Transverse colon (tissue), 4 donors: Measurements from ENCODE around the gene CCDC81. TPM values are rescaled to one million over a fixed set of nuclear protein-coding genes. Genes with fewer than 3 reads are reported as not detected.

Experiments
- DNase-seq: peaks from one replicate; pipeline ENCODE4 v3.0.0-alpha.2; 2019
- H3K27ac ChIP-seq, 4 donors: fragments of 200-600 bp; sonication (generic); 2 replicates each; pipeline ENCODE4 v1.5.1; 2016 to 2018; ENCODE audit warnings: inconsistent platforms in 4 of 4
- H3K27me3 ChIP-seq: fragments of 200-600 bp; sonication (generic); 2 replicates; pipeline ENCODE4 v1.5.1; 2017; ENCODE audit warnings: inconsistent platforms
- H3K36me3 ChIP-seq, 4 donors: fragments of 200-600 bp; sonication (generic); 2 replicates each; pipeline ENCODE4 v1.5.1; 2017 to 2019; ENCODE audit warnings: inconsistent platforms in 4 of 4
- H3K4me1 ChIP-seq, 4 donors: fragments of 200-600 bp; sonication (generic); 2 replicates each; pipeline ENCODE4 v1.5.1; 2017 to 2020; ENCODE audit warnings: inconsistent platforms in 4 of 4
- H3K4me3 ChIP-seq, 4 donors: fragments of 200-600 bp; sonication (generic); 1 replicate in 1 of 4; 2 replicates in 3 of 4; pipeline versions ENCODE4 v1.5.1 to v1.6.1; 2017 to 2019; ENCODE audit warnings: inconsistent platforms in 4 of 4
- H3K9me3 ChIP-seq, 2 donors: fragments of 200-600 bp; sonication (generic); 2 replicates each; pipeline ENCODE4 v1.5.1; 2017 to 2019; ENCODE audit warnings: inconsistent platforms in 2 of 2
- CTCF ChIP-seq, 5 experiments: fragments of 200-600 bp in 3 of 5; fragments of 450-650 bp in 2 of 5; sonication (generic) in 3 of 5; IDR thresholded peaks; 1 replicate in 2 of 5; 2 replicates in 3 of 5; pipeline ENCODE4 v1.5.1; 2016 to 2017; ENCODE audit warnings: antibody characterized with exemption in 5 of 5, inconsistent platforms in 3 of 5, mild to moderate bottlenecking in 2 of 5, moderate library complexity in 1 of 5
- EP300 ChIP-seq: sonication (generic); formaldehyde crosslinking; IDR thresholded peaks from one replicate; pipeline ENCODE4 v1.6.1; 2017; ENCODE audit warnings: antibody characterized with exemption, low read depth
- POLR2A ChIP-seq: fragments of 450-650 bp; IDR thresholded peaks from one replicate; pipeline ENCODE4 v1.6.1; 2016; ENCODE audit warnings: antibody characterized with exemption, mild to moderate bottlenecking, moderate library complexity
- POLR2AphosphoS5 ChIP-seq, 3 donors: sonication (generic); formaldehyde crosslinking; IDR thresholded peaks; one replicate each; pipeline ENCODE4 v1.6.1; 2016; ENCODE audit warnings: antibody characterized with exemption in 3 of 3
- WGBS, 2 donors: methylation state at CpG; one replicate each; pipeline ENCODE4 v1.1.5; 2018; ENCODE audit warnings: low coverage in 1 of 2; 5-methylcytosine and 5-hydroxymethylcytosine counted together
- in situ Hi-C, 4 donors: fragments of 200-750 bp; cut with MboI; loops; one replicate each; pipeline versions ENCODE4 v1.15.0 to v1.15.1; 2017; ENCODE audit warnings: low sequenced_read_pairs in 3 of 4, low pct_ligation_motif_present in 1 of 4, low pct_unique_long_range_greater_than_20kb in 1 of 4
- intact Hi-C: fragments of 100-400 bp; cut with DNase I; formaldehyde crosslinking; loops from one replicate; pipeline ENCODE4 v1.15.1; 2023; ENCODE audit warnings: low total_unique reads
- total RNA-seq, 4 donors: library from RNA; depleted of rRNA; stranded (reverse); fragments of >200 nt; gene quantifications; one replicate each; pipeline ENCODE4 v1.1.0, GENCODE V29; 2016

CCDC81 gene
- total RNA-seq, 4 donors from 2014 or later, result 0.41 to 0.64 TPM; not detected in 2

GRCh38 chr11:86440843-86441242 is 66.2 kb downstream of the CCDC81 start:
- in situ Hi-C loops, result no loop called here
- 82 to 84% methylated on average over 2 of the region's 2 CpGs for WGBS, 2 donors

GRCh38 chr11:86442420-86442819 is 67.7 kb downstream of the CCDC81 start:
- intact Hi-C loops, result no loop called here
- no peak for TF ChIP-seq POLR2A
- no peak for TF ChIP-seq EP300
- no peak for TF ChIP-seq POLR2AphosphoS5 (IDR thresholded peaks at IDR 0.05)
- TF ChIP-seq CTCF (IDR thresholded peaks at IDR 0.05), result no peak
- DNase-seq, result no peak
- no peaks in the 10 kb centered on the region for H3K27me3 ChIP-seq
- H3K9me3 ChIP-seq, result no peaks in the 10 kb centered on the region
- no peaks in the 10 kb centered on the region for H3K4me1 ChIP-seq
- no peak overlapping the region for H3K27ac ChIP-seq
- in situ Hi-C loops, result no loop called here
- 89% methylated on average over 2 of the region's 2 CpGs; no CpG with 5 or more reads in 1 of the 2 donors for WGBS, 2 donors
- H3K36me3 ChIP-seq, result no peaks in the 10 kb centered on the region
- H3K4me3 ChIP-seq, result no peak overlapping the region

More at GRCh38 chr11:86440843-86441242, 66.2 kb downstream of the CCDC81 start:
- TF ChIP-seq EP300 (no peak), CTCF (IDR thresholded peaks at IDR 0.05) (no peak), POLR2A (no peak), POLR2AphosphoS5 (IDR thresholded peaks at IDR 0.05) (no peak)
- no peak for DNase-seq
- Histone ChIP-seq H3K27me3 (no peaks in the 10 kb centered on the region), H3K4me1 (no peaks in the 10 kb centered on the region), H3K36me3 (no peaks in the 10 kb centered on the region), H3K4me3 (no peak overlapping the region), H3K9me3 (no peaks in the 10 kb centered on the region), H3K27ac (no peak overlapping the region)
- intact Hi-C loops, result no loop called here

GRCh38 chr11:86442827-86443226 is 68.1 kb downstream of the CCDC81 start:
- H3K27me3 ChIP-seq, result no peaks in the 10 kb centered on the region
- intact Hi-C loops (no loop called here), in situ Hi-C loops (no loop called here)
- no peak overlapping the region for H3K27ac ChIP-seq
- no peaks in the 10 kb centered on the region for H3K36me3 ChIP-seq
- TF ChIP-seq EP300, result no peak
- no peak for TF ChIP-seq POLR2AphosphoS5 (IDR thresholded peaks at IDR 0.05)
- TF ChIP-seq POLR2A, result no peak
- TF ChIP-seq CTCF (IDR thresholded peaks at IDR 0.05), result no peak
- no peaks in the 10 kb centered on the region for H3K9me3 ChIP-seq
- no peaks in the 10 kb centered on the region for H3K4me1 ChIP-seq
- 79% methylated on average over 5 of the region's 5 CpGs; no CpG with 5 or more reads in 1 of the 2 donors for WGBS, 2 donors
- H3K4me3 ChIP-seq, result no peak overlapping the region
- no peak for DNase-seq

- TF ChIP-seq POLR2A (no peak), CTCF (IDR thresholded peaks at IDR 0.05) (no peak), EP300 (no peak), POLR2AphosphoS5 (IDR thresholded peaks at IDR 0.05) (no peak)
- intact Hi-C loops, result no loop called here
- Histone ChIP-seq H3K4me1 (no peaks in the 10 kb centered on the region), H3K36me3 (no peaks in the 10 kb centered on the region), H3K9me3 (no peaks in the 10 kb centered on the region), H3K27me3 (no peaks in the 10 kb centered on the region), H3K27ac (no peak overlapping the region), H3K4me3 (no peak overlapping the region)
- in situ Hi-C loops, result no loop called here
- 0% methylated on average over 1 of the region's 1 CpG for WGBS, 2 donors
- DNase-seq, result no peak
These were observed 68.7 kb downstream of the CCDC81 start for GRCh38 chr11:86443415-86443814.
